GM12801 (cell line): Measurements from ENCODE around the gene SLC25A26.

Experiments used
- TF ChIP-seq, protein P1 (sequence below): IDR thresholded peaks from one replicate; pipeline ENCODE4 v1.5.1; 2011; ENCODE audit warnings: control low read depth; ENCODE audit not compliant: insufficient read length; ENCODE audit errors: extremely low read depth

Gene SLC25A26

DNA sequence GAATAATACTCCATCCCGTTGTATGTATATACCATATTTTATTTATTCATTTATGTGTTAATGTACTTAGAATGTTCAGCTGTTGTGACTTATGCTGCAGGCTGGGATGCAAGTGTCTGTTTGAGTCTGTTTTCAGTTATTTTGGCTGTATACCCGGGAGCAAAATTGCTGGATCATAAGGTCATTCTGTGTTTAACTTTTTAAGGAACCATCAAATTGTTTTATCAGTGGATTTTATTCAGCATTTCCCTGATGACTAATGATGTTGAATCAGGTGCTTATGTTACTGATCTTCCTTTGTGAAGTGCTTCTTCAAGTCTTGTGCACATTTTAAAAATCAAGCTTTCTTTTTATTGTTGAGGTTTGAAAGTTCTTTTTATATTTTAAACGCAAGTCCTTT is 118.1 kb downstream of the SLC25A26 start:
- TF ChIP-seq, protein P1, sequence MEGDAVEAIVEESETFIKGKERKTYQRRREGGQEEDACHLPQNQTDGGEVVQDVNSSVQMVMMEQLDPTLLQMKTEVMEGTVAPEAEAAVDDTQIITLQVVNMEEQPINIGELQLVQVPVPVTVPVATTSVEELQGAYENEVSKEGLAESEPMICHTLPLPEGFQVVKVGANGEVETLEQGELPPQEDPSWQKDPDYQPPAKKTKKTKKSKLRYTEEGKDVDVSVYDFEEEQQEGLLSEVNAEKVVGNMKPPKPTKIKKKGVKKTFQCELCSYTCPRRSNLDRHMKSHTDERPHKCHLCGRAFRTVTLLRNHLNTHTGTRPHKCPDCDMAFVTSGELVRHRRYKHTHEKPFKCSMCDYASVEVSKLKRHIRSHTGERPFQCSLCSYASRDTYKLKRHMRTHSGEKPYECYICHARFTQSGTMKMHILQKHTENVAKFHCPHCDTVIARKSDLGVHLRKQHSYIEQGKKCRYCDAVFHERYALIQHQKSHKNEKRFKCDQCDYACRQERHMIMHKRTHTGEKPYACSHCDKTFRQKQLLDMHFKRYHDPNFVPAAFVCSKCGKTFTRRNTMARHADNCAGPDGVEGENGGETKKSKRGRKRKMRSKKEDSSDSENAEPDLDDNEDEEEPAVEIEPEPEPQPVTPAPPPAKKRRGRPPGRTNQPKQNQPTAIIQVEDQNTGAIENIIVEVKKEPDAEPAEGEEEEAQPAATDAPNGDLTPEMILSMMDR, result no peak

DNA sequence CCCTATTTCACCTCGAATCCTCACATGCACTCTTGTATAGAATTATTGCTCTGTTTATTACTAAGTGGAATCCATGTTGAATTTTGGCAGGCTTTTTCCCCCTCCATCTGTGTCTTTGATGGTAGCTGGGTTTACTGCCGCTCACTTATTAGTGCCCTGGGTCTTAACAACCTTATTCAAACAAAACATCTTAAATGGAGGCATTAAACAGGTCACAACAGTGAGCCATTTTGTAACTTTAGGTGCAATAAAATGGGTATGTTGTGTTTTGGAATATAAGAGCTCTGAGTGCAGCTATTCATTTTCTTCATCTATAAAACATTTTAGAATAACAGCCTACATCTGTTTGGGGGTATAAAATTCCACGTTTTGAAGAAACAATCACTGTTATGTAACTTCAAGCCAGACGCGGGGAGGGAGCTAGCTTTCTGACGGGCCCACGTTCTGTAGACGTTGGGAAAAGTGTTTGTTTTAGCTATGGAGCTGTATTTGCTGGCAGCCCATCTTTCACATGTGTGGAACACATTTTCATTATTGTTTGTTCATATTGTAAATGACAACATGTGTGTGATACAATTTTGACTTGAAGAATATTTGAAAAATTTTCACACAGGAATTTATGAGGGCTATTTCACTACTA is 122.0 kb downstream of the SLC25A26 start:
- TF ChIP-seq, protein P1, result no peak

DNA sequence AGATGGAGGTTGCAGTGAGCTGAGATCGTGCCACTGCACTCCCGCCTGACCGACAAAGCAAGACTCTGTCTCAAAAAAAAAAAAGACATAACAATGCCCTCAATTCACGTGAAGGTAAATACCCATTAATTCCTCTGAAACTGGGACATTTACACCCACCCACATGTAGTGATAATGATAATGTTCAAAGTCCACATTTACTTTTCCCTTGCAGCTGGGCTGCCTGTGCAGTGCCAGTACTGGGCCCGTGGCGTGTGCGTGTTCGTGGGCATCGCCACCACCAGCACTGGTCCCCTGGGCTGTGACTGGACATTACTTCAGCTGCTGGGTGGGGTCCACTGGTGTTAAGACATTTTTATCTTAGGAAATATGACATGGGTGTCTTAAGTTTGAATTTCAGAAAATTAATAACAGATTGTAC is 123.6 kb downstream of the SLC25A26 start:
- TF ChIP-seq, protein P1, result no peak

DNA sequence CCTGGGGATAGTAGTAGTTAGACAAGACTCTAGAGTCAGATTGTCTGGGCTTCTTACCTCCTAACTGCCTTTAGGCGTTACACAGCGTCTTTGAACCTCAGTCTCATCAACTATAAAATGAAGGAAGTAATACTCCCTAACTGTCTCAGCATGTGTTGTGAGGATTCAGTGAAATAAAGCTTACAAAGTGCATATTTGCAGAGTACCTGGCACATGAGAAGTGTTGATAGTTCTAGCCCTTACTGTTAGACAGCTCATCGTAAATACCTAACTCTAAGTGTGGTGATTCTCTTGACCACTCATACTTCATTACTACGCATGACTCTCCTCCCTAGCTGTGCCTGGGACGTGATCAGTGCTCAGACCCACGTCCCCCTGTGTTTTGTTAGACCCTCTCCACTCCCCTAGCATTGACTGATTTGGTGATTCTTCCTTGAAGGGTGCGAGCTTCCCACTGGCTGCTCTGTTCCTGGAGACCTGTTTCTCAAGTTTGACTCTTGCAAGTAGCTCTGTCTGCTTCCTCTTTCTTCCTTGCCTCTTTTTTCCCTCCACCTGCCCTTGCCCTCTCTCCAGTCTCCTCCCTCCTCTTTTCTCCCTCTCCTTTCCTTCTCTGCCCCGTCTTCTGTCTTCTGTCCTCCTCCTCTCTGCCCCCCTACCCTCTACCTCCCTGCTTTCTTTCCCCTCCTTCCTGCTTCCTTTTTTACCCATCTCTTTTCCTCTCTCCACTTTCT is 124.2 kb downstream of the SLC25A26 start:
- TF ChIP-seq, protein P1, result no peak

DNA sequence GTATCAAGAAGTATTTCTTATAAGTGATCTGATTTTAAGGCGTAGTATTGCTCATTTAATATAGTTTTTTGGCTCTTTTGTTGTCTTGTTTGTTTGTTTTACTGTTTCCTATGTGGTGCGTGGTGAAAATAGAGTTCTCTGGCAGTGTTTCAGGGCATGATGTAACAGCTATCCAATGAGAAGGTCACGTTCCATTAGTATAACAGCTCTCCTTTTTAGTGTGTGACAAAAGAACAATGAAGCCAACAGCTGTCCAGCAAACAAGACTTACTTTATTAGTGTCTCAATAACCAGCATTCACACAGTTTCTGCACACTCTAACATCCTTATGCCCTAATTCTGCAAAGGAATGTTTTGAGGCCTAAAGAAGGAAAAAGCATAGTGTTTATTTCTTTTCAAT is 127.9 kb downstream of the SLC25A26 start:
- TF ChIP-seq, protein P1, result no peak

DNA sequence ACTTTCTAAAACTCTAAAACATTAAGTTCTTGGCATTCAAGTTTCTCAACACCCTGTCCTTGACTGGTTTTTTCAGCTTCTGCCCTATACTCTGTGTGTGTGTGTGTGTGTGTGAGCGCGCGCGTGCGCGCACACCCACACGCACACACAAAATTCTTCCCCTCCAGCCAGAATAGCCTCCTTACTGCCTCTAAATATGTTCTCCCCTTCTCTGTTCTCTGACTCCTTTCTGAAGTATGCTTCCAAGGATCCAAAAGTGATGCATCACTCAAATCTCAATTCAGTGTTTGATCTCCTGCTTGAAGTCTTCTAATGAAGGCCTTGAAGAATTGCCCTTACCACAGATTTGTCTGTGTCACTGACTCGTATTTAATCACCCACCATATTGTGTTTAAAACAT is 129.8 kb downstream of the SLC25A26 start:
- TF ChIP-seq, protein P1, result no peak

DNA sequence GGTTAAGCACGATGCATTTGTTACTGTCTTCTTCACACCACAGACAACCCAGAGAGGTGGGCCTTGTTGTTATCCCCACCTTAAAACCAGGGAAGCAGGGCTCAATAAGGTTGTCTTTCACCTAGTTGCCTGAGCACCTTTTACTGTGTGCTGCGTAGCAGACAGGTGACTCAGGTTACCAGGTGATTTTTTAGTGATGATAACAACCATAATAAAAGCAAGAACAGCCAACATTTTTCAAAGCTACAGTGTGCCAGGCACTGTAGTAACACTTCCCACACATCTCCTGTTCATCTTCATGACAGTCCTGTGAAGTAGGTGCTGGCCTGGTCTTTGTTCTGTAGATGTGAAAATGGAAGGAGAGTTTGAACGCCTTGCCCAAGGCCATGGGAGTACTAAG is 132.2 kb downstream of the SLC25A26 start:
- TF ChIP-seq, protein P1, result no peak
